GM10266 (cell line): ENCODE results near the gene TRIML1.

ENCODE experiments used
- DNase-seq: peaks from one replicate; pipeline ENCODE4 v3.0.0; 2012; ENCODE audit errors: extremely low spot score
- CTCF ChIP-seq: IDR thresholded peaks from 2 replicates; pipeline ENCODE4 v1.5.1; 2012; ENCODE audit warnings: mild to moderate bottlenecking, low read depth; ENCODE audit not compliant: control insufficient read depth, insufficient read depth; ENCODE audit errors: missing control alignments

The TRIML1 gene

GRCh38 chr4:188168726-188169373 is 29.6 kb downstream of the TRIML1 start:
- no peak for TF ChIP-seq CTCF
- no peak for DNase-seq

GRCh38 chr4:188171551-188171950 is 32.3 kb downstream of the TRIML1 start:
- DNase-seq, result no peak
- no peak for TF ChIP-seq CTCF

GRCh38 chr4:188175288-188175687 is 36.0 kb downstream of the TRIML1 start:
- DNase-seq, result no peak
- no peak for TF ChIP-seq CTCF

- TF ChIP-seq CTCF, result no peak
- no peak for DNase-seq
Measured at GRCh38 chr4:188177997-188178675, 38.9 kb downstream of the TRIML1 start.

- no peak for DNase-seq
- TF ChIP-seq CTCF, result no peak
Measured at GRCh38 chr4:188178806-188179205, 39.6 kb downstream of the TRIML1 start.

- DNase-seq, result no peak
- no peak for TF ChIP-seq CTCF
Measured at GRCh38 chr4:188187106-188187505, 47.9 kb downstream of the TRIML1 start.

GRCh38 chr4:188190461-188190860 is 51.2 kb downstream of the TRIML1 start:
- no peak for DNase-seq
- no peak for TF ChIP-seq CTCF
